Left lung (tissue), 10 donors: Measurements from ENCODE around the gene MOB4. TPM values are rescaled to one million over a fixed set of nuclear protein-coding genes. Genes with fewer than 3 reads are reported as not detected.

Experiments
- ATAC-seq: fragments of 200-7000 bp; cut with Tn5 transposase; one replicate; pipeline ENCODE4 v1.9.1; 2020; ENCODE audit warnings: moderate library complexity
- DNase-seq, 4 donors: peaks; one replicate each; pipeline ENCODE4 v3.0.0-alpha.2; 2013 to 2020
- H3K27ac ChIP-seq, 2 donors: fragments of 200-600 bp; sonication (generic) in 1 of 2; one replicate each; pipeline versions ENCODE4 v1.5.0 to v1.8.0; 2020 to 2021
- H3K27me3 ChIP-seq, 2 donors: fragments of 200-600 bp; sonication (generic) in 1 of 2; one replicate each; pipeline versions ENCODE4 v1.5.0 to v1.8.0; 2020 to 2021
- H3K36me3 ChIP-seq, 2 donors: fragments of 200-600 bp; sonication (generic) in 1 of 2; one replicate each; pipeline versions ENCODE4 v1.5.0 to v1.8.0; 2020 to 2021
- H3K4me1 ChIP-seq, 2 donors: fragments of 200-600 bp; one replicate each; pipeline ENCODE4 v1.8.0; 2021
- H3K4me3 ChIP-seq, 2 donors: fragments of 200-600 bp; sonication (generic) in 1 of 2; one replicate each; pipeline versions ENCODE4 v1.5.0 to v1.8.0; 2020 to 2021; ENCODE audit warnings: mild to moderate bottlenecking in 1 of 2
- H3K9me3 ChIP-seq, 2 donors: fragments of 200-600 bp; sonication (generic) in 1 of 2; one replicate each; pipeline versions ENCODE4 v1.5.0 to v1.8.0; 2020 to 2021
- intact Hi-C, 2 donors: fragments of 100-400 bp; cut with DNase I; formaldehyde crosslinking; loops; one replicate each; pipeline versions ENCODE4 v1.11.2 to v1.14.2; 2022
- polyA plus RNA-seq, 6 donors: library from polyadenylated mRNA; unstranded; fragments of 120-200 nt; gene quantifications; one replicate each; pipeline ENCODE4 v1.2.1, GENCODE V29; 2013; ENCODE audit not compliant: insufficient read length in 6 of 6
- total RNA-seq, 2 donors: library from RNA; stranded (reverse); fragmentation: NEBNext Ultra II Directional; extraction: Animal tissue kit (Norgen Biotek cat#: 25700); gene quantifications; one replicate each; pipeline ENCODE4 v1.2.1, GENCODE V29; 2021
- TF ChIP-seq, protein P1 (sequence below), 2 donors: fragments of 200-600 bp; sonication (generic) in 1 of 2; IDR thresholded peaks; one replicate each; pipeline versions ENCODE4 v1.5.0 to v1.8.0; 2021; ENCODE audit warnings: antibody characterized with exemption in 2 of 2
- donor health status: DM: no; HTN: yes; CAD: no.
- donor health status: DM: no; HTN: no; CAD: no.

MOB4 gene
- total and polyA plus RNA-seq, 8 donors = 23.0 to 54.2 (median 45.2) TPM

DNA sequence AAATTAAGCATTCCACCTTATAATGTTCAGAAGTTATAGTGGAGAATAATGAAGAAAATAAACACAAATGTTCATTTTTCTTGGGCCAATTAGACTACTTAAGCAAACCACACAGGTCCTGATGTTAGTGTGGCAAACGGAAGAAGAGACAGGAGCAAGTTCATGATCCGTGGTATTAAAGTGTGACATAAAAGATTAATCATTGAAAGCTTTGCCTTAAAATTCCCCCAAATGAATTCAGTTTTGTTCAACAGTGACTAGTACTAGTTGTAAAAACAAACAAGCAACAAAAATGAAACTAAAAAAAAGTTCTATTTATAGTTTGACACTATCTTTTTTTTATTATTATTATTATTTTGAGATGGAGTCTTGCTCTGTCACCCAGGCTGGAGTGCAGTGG is 85.9 kb downstream of the MOB4 start:
- intact Hi-C loops = no loop called here
- Histone ChIP-seq H3K27ac (no peak overlapping the region), H3K9me3 (no peaks in the 10 kb centered on the region), H3K4me3 (no peak overlapping the region), H3K27me3 (no peaks in the 10 kb centered on the region), H3K4me1 (no peaks in the 10 kb centered on the region), H3K36me3 (no peaks in the 10 kb centered on the region)
- TF ChIP-seq, protein P1, sequence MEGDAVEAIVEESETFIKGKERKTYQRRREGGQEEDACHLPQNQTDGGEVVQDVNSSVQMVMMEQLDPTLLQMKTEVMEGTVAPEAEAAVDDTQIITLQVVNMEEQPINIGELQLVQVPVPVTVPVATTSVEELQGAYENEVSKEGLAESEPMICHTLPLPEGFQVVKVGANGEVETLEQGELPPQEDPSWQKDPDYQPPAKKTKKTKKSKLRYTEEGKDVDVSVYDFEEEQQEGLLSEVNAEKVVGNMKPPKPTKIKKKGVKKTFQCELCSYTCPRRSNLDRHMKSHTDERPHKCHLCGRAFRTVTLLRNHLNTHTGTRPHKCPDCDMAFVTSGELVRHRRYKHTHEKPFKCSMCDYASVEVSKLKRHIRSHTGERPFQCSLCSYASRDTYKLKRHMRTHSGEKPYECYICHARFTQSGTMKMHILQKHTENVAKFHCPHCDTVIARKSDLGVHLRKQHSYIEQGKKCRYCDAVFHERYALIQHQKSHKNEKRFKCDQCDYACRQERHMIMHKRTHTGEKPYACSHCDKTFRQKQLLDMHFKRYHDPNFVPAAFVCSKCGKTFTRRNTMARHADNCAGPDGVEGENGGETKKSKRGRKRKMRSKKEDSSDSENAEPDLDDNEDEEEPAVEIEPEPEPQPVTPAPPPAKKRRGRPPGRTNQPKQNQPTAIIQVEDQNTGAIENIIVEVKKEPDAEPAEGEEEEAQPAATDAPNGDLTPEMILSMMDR (IDR thresholded peaks at IDR 0.05) = no peak
- DNase-seq (no peak), ATAC-seq (no peak)

Other genes with a start within 250 kb of the MOB4 start
- 10 to 100 TPM; 32.7 to 52.6 TPM for gene ANKRD44, start 205.3 kb upstream of the MOB4 start, total RNA-seq
- 10 to 100 TPM; 23.2 to 31.5 (median 27.4) TPM for gene ANKRD44, start 205.3 kb upstream of the MOB4 start, polyA plus RNA-seq
- 100 to 1,000 TPM; 203 to 253 TPM for gene SF3B1, start 81.0 kb upstream of the MOB4 start, total RNA-seq
- 100 to 1,000 TPM; 458 to 613 (median 504) TPM for gene SF3B1, start 81.0 kb upstream of the MOB4 start, polyA plus RNA-seq
- gene COQ10B, start 62.5 kb upstream of the MOB4 start, total RNA-seq = 10 to 100 TPM; 26.3 to 28.3 TPM
- gene COQ10B, start 62.5 kb upstream of the MOB4 start, polyA plus RNA-seq = 10 to 100 TPM; 11.7 to 16.5 (median 14.1) TPM
- 100 to 1,000 TPM; 183 to 253 TPM for gene HSPD1, start 16.2 kb upstream of the MOB4 start, total RNA-seq
- gene HSPD1, start 16.2 kb upstream of the MOB4 start, polyA plus RNA-seq = 100 to 1,000 TPM; 365 to 460 (median 447) TPM
- gene HSPE1, start 15.7 kb upstream of the MOB4 start, total RNA-seq = 10 to 100 TPM; 90.5 to 96.7 TPM
- 100 to 1,000 TPM; 141 to 172 (median 159) TPM for gene HSPE1, start 15.7 kb upstream of the MOB4 start, polyA plus RNA-seq
- gene RFTN2, start 159.5 kb downstream of the MOB4 start, total RNA-seq = 10 to 100 TPM in 1 of 2 donors, 1 to 10 TPM in 1; 4.5 to 10.2 TPM
- 10 to 100 TPM; 19.6 to 35.2 (median 24.8) TPM for gene RFTN2, start 159.5 kb downstream of the MOB4 start, polyA plus RNA-seq
- 1 to 10 TPM; 4.8 to 7.8 TPM for gene MARS2, start 189.3 kb downstream of the MOB4 start, total RNA-seq
- gene MARS2, start 189.3 kb downstream of the MOB4 start, polyA plus RNA-seq = 1 to 10 TPM; 3.5 to 6.3 (median 5.3) TPM